Esophagus (tissue), 2 donors: ENCODE data around the gene ZNF416. TPM values are rescaled to one million over a fixed set of nuclear protein-coding genes. Genes with fewer than 3 reads are reported as not detected.

Source experiments
- polyA plus RNA-seq, 2 donors: library from polyadenylated mRNA; stranded (reverse); fragments of 200-250 nt; gene quantifications; one replicate each; pipeline ENCODE4 v1.2.3, GENCODE V29; 2013
- donor health status: healthy with polysubstance abuse.
- donor health status: Bipolar disorder and iron deficiency.

The ZNF416 gene
- polyA plus RNA-seq, 2 donors, result 2.3 to 3.7 TPM

Other genes starting within 250 kb of the ZNF416 start
- gene ZNF304, start 227.6 kb downstream of the ZNF416 start, polyA plus RNA-seq, result 1 to 10 TPM; 2.2 to 3.0 TPM
- gene TRAPPC2B, start 215.4 kb downstream of the ZNF416 start, polyA plus RNA-seq, result 10 to 100 TPM; 19.6 to 25.8 TPM
- gene ZNF547, start 215.4 kb downstream of the ZNF416 start, polyA plus RNA-seq, result 1 to 10 TPM; 1.3 to 2.7 TPM
- gene ZNF548, start 189.1 kb downstream of the ZNF416 start, polyA plus RNA-seq, result 1 to 10 TPM; 4.1 TPM
- 1 to 10 TPM; 2.2 to 3.2 TPM for gene ZNF17, start 167.8 kb downstream of the ZNF416 start, polyA plus RNA-seq
- gene ZNF749, start 143.6 kb downstream of the ZNF416 start, polyA plus RNA-seq, result 1 to 10 TPM; 2.6 to 6.4 TPM
- gene VN1R1, start 121.8 kb downstream of the ZNF416 start, polyA plus RNA-seq, result under 1 TPM; 0.14 to 0.19 TPM
- 1 to 10 TPM in 1 of 2 donors, under 1 TPM in 1; 0.96 to 1.6 TPM for gene ZNF772, start 101.3 kb downstream of the ZNF416 start, polyA plus RNA-seq
- 1 to 10 TPM; 2.9 to 3.6 TPM for gene ZNF419, start 91.2 kb downstream of the ZNF416 start, polyA plus RNA-seq
- 1 to 10 TPM; 1.4 to 3.0 TPM for gene ZNF773, start 79.0 kb downstream of the ZNF416 start, polyA plus RNA-seq
- gene ZNF549, start 51.6 kb downstream of the ZNF416 start, polyA plus RNA-seq, result 1 to 10 TPM in 1 of 2 donors, under 1 TPM in 1; 0.94 to 1.2 TPM
- gene ZNF550, start 19.0 kb downstream of the ZNF416 start, polyA plus RNA-seq, result 1 to 10 TPM; 2.0 to 2.6 TPM
- gene ZIK1, start 5.2 kb upstream of the ZNF416 start, polyA plus RNA-seq, result 1 to 10 TPM in 1 of 2 donors, under 1 TPM in 1; 0.43 to 1.3 TPM
- 1 to 10 TPM; 1.1 to 1.9 TPM for gene ZNF530, start 21.0 kb upstream of the ZNF416 start, polyA plus RNA-seq
- 1 to 10 TPM; 2.8 to 5.1 TPM for gene ZNF134, start 35.3 kb upstream of the ZNF416 start, polyA plus RNA-seq
- gene ZNF211, start 54.3 kb upstream of the ZNF416 start, polyA plus RNA-seq, result 1 to 10 TPM; 4.3 to 5.7 TPM
- gene ZSCAN4, start 90.0 kb upstream of the ZNF416 start, polyA plus RNA-seq, result under 1 TPM; 0.01 to 0.08 TPM
- 1 to 10 TPM; 1.2 to 2.2 TPM for gene ZNF551, start 103.1 kb upstream of the ZNF416 start, polyA plus RNA-seq
- 1 to 10 TPM in 1 of 2 donors, under 1 TPM in 1; 0.98 to 1.6 TPM for gene ZNF154, start 130.3 kb upstream of the ZNF416 start, polyA plus RNA-seq
- 1 to 10 TPM; 1.3 to 1.5 TPM for gene ZNF671, start 148.7 kb upstream of the ZNF416 start, polyA plus RNA-seq
- 1 to 10 TPM; 2.9 to 3.3 TPM for gene ZNF776, start 167.9 kb upstream of the ZNF416 start, polyA plus RNA-seq
- 1 to 10 TPM; 5.0 to 5.4 TPM for gene ZNF586, start 190.8 kb upstream of the ZNF416 start, polyA plus RNA-seq
- 1 to 10 TPM; 4.6 to 5.7 TPM for gene ZNF552, start 236.0 kb upstream of the ZNF416 start, polyA plus RNA-seq